Smooth muscle cell (in vitro differentiated cells): ENCODE results near the gene LRRC26. TPM values are rescaled to one million over a fixed set of nuclear protein-coding genes. Genes with fewer than 3 reads are reported as not detected.

Source experiments
- DNase-seq: peaks from one replicate; lab custom pipeline; 2025; ENCODE audit not compliant: unreplicated experiment; lab: John Stamatoyannopoulos, UW
- H2AFZ ChIP-seq: fragments of 200-600 bp; sonication (generic); 2 replicates; pipeline ENCODE4 v1.6.0; 2016; ENCODE audit warnings: antibody characterized with exemption, low read depth, mild to moderate bottlenecking
- H3F3A ChIP-seq: fragments of 200-600 bp; sonication (generic); 2 replicates; pipeline ENCODE4 v1.6.0; 2017; ENCODE audit warnings: antibody characterized with exemption, low read depth
- H3K27ac ChIP-seq: fragments of 200-600 bp; sonication (generic); 2 replicates; pipeline ENCODE4 v1.5.1; 2016; ENCODE audit warnings: low read depth, mild to moderate bottlenecking
- H3K27me3 ChIP-seq: fragments of 200-600 bp; sonication (generic); 2 replicates; pipeline ENCODE4 v1.6.1; 2016; ENCODE audit warnings: low read depth, mild to moderate bottlenecking
- H3K36me3 ChIP-seq: fragments of 200-600 bp; sonication (generic); 2 replicates; pipeline ENCODE4 v1.5.1; 2016; ENCODE audit warnings: low read depth
- H3K4me1 ChIP-seq: fragments of 200-600 bp; sonication (generic); 2 replicates; pipeline ENCODE4 v1.5.1; 2016; ENCODE audit warnings: low read depth
- H3K4me2 ChIP-seq: fragments of 200-600 bp; sonication (generic); 2 replicates; pipeline ENCODE4 v1.6.0; 2016; ENCODE audit warnings: mild to moderate bottlenecking
- H3K4me3 ChIP-seq: fragments of 200-600 bp; sonication (generic); 2 replicates; pipeline ENCODE4 v1.5.1; 2016; ENCODE audit warnings: mild to moderate bottlenecking
- H3K79me2 ChIP-seq: fragments of 200-600 bp; sonication (generic); 2 replicates; pipeline ENCODE4 v1.6.0; 2016; ENCODE audit warnings: low read depth, mild to moderate bottlenecking
- H3K9ac ChIP-seq: fragments of 200-600 bp; sonication (generic); 2 replicates; pipeline ENCODE4 v1.6.0; 2016; ENCODE audit warnings: low read depth
- H3K9me3 ChIP-seq: fragments of 200-600 bp; sonication (generic); replicated peaks from 2 replicates; pipeline ENCODE4 v1.5.1; 2016; ENCODE audit warnings: low read depth
- H4K20me1 ChIP-seq: fragments of 200-600 bp; sonication (generic); 2 replicates; pipeline ENCODE4 v1.6.0; 2016; ENCODE audit warnings: low read depth
- CTCF ChIP-seq: fragments of 200-600 bp; sonication (generic); IDR thresholded peaks from 2 replicates; pipeline ENCODE4 v1.5.1; 2017; ENCODE audit warnings: borderline replicate concordance, mild to moderate bottlenecking, antibody characterized with exemption; ENCODE audit not compliant: insufficient read depth, poor library complexity, severe bottlenecking
- WGBS: methylation state at CpG from one replicate; pipeline ENCODE4 v1.1.7; 2016; ENCODE audit warnings: low lambda C conversion rate; 5-methylcytosine and 5-hydroxymethylcytosine counted together
- polyA plus RNA-seq: library from polyadenylated mRNA; unstranded; fragments of >200 nt; fragmentation: Nextera tagmentation; extraction: Ambion mirVana; gene quantifications from 2 replicates; pipeline ENCODE4 v1.2.1, GENCODE V29; 2016
- total RNA-seq: library from RNA; depleted of rRNA; stranded (reverse); fragments of >200 nt; gene quantifications from 2 replicates; pipeline ENCODE4 v1.2.3, GENCODE V29; 2014

Gene LRRC26
- total and polyA plus RNA-seq, 2 experiments from 2014 or later = not detected

- Histone ChIP-seq H3K4me1 (no peaks in the 10 kb centered on the region), H3K79me2 (no peaks in the 10 kb centered on the region), H3K4me3 (no peak overlapping the region), H3K9me3 (no peaks in the 10 kb centered on the region), H3K4me2 (no peak overlapping the region), H3K27me3 (peaks cover 97% of the 10 kb centered on the region), H3F3A (no peaks in the 10 kb centered on the region), H3K9ac (no peak overlapping the region), H2AFZ (no peak overlapping the region), H3K27ac (no peak overlapping the region), H3K36me3 (no peaks in the 10 kb centered on the region), H4K20me1 (no peaks in the 10 kb centered on the region)
- DNase-seq = no peak
- no peak for TF ChIP-seq CTCF
- 84% methylated on average over 17 of the region's 17 CpGs for WGBS
These were observed 9.8 kb downstream of the LRRC26 start for GRCh38 chr9:137160054-137160425.

- Histone ChIP-seq H3K4me3 (no peak overlapping the region), H2AFZ (no peak overlapping the region), H3K9ac (no peak overlapping the region), H3K4me1 (no peaks in the 10 kb centered on the region), H3K27ac (no peak overlapping the region), H3K4me2 (no peak overlapping the region), H3F3A (no peaks in the 10 kb centered on the region), H3K27me3 (peaks cover 90% of the 10 kb centered on the region), H4K20me1 (no peaks in the 10 kb centered on the region), H3K79me2 (no peaks in the 10 kb centered on the region), H3K9me3 (no peaks in the 10 kb centered on the region), H3K36me3 (no peaks in the 10 kb centered on the region)
- 65% methylated on average over 14 of the region's 14 CpGs for WGBS
- TF ChIP-seq CTCF = no peak
- DNase-seq = no peak
These were observed 10.5 kb downstream of the LRRC26 start for GRCh38 chr9:137159105-137160053.

GRCh38 chr9:137158625-137159024 is 11.2 kb downstream of the LRRC26 start:
- Histone ChIP-seq H3K27me3 (peaks cover 82% of the 10 kb centered on the region), H3K79me2 (no peaks in the 10 kb centered on the region), H3K36me3 (no peaks in the 10 kb centered on the region), H4K20me1 (no peaks in the 10 kb centered on the region), H3K4me1 (no peaks in the 10 kb centered on the region), H3K4me2 (no peak overlapping the region), H3F3A (no peaks in the 10 kb centered on the region), H3K4me3 (no peak overlapping the region), H3K9ac (no peak overlapping the region), H3K9me3 (no peaks in the 10 kb centered on the region), H3K27ac (no peak overlapping the region), H2AFZ (no peak overlapping the region)
- WGBS = 64% methylated on average over 3 of the region's 4 CpGs
- DNase-seq = no peak
- TF ChIP-seq CTCF = no peak
